Measurements from ENCODE around the gene LRCH4. TPM values are rescaled to one million over a fixed set of nuclear protein-coding genes. Genes with fewer than 3 reads are reported as not detected.
A peak's percentile ranks its signal among the peaks of the same experiment; 100 is the strongest.
"Not testable (repeated sequence)": the region's sequence is repeated elsewhere in the genome, so short reads cannot be mapped to it uniquely, and the experiment has no call there.

Gene LRCH4
- total and polyA plus RNA-seq, 2 experiments from 2014 or later, result 103 to 108 TPM

DNA sequence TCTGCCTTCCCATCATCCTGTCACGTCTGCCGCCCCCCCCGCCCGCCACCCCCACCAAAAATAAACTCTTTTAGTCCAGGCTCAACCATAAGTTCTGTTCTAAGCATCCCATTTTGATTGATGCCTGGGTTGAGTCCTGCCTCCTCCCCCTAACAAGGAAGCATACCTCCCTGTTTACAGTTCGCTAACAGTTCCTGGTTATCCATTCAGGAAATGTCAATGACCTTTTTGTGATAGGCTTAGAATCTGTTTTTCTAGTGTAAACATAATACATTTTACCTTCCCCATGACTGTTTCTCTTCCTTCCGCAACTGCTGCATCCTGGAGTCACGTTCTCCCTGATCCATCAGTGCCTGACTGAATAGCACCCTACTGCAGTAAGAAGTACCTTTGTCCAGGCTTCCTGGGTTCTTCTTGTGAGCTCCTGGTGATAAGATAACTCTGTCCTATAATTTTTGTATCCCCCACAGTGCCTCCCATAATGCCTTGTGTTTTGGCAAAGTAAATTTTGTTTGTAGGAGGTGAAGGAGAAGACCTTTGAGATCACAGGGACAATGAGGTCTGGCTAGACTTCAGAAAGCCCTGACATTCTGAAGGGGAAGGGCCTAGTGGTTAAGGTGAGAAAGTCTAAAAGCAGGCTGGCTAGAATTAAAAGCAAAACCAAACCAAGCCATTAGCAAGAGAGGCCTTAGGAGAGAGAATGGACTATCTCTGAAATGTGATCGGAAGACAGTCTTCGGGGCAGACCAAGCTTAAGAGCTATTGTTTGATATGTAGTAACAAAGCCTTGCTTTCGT is 39.6 kb downstream of the LRCH4 start:
- Histone ChIP-seq H3K27ac (peak overlapping the region; percentile 83), H3K4me3 (no peak overlapping the region)

DNA sequence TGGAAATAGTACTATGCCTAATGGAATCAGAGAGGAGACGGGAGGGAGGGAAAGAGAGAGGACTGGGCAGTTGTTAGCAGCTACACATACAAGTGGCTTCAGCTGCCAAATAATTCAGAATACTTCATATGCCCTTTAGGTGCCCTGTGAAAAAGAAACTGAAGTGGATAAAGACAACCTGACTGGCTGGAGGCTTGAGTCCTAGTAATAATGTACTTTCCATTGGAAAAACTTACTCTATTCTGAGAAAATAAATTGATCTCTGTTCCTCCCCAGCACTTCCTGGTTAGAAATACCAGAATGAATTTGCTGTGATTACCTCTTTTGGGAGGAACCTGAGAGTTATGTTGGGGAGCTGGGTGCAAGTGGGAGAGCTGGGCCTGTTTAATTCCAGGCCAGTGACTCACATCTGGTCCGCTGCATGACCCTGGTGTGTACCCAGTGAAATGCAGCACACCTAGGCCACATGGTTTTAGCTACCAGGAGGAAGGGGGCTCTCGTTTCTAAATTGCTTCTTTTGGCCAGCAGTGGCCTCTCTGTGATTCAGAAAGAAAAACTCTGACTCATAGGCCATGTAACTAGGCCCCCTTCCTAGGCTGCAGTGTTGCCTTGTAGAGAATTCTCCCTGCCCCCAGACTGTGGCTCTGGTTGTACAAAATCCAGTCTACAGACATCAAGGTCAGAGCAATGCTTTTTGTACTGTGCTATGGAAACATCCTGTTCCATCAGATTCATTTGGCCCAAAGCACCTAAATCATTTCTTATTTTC is 40.4 kb downstream of the LRCH4 start:
- Histone ChIP-seq H3K27me3 (no peaks in the 10 kb centered on the region), H3K9me3 (ENCODE audit: low read depth) (no peaks in the 10 kb centered on the region), H3K4me3 (no peak overlapping the region), H3K4me1 (ENCODE audit: low read depth) (peaks cover 30% of the 10 kb centered on the region), H3K36me3 (peaks cover 3% of the 10 kb centered on the region), H3K27ac (peak overlapping the region; percentile 83)
- TF ChIP-seq, protein P1, sequence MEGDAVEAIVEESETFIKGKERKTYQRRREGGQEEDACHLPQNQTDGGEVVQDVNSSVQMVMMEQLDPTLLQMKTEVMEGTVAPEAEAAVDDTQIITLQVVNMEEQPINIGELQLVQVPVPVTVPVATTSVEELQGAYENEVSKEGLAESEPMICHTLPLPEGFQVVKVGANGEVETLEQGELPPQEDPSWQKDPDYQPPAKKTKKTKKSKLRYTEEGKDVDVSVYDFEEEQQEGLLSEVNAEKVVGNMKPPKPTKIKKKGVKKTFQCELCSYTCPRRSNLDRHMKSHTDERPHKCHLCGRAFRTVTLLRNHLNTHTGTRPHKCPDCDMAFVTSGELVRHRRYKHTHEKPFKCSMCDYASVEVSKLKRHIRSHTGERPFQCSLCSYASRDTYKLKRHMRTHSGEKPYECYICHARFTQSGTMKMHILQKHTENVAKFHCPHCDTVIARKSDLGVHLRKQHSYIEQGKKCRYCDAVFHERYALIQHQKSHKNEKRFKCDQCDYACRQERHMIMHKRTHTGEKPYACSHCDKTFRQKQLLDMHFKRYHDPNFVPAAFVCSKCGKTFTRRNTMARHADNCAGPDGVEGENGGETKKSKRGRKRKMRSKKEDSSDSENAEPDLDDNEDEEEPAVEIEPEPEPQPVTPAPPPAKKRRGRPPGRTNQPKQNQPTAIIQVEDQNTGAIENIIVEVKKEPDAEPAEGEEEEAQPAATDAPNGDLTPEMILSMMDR (IDR thresholded peaks at IDR 0.05; ENCODE audit: low read depth, low read length), result peak; percentile 24
- DNase-seq (ENCODE audit: low read depth in 1 of 2, low spot score in 1 of 2), result peak; percentile 55 to 91

More for the DNA sequence above, 39.6 kb downstream of the LRCH4 start:
- DNase-seq (ENCODE audit: low read depth in 1 of 2, low spot score in 1 of 2), result no peak
- TF ChIP-seq, protein P1 (IDR thresholded peaks at IDR 0.05; ENCODE audit: low read depth, low read length), result no peak
- no peaks in the 10 kb centered on the region for H3K9me3 ChIP-seq (ENCODE audit: low read depth)
- peaks cover 30% of the 10 kb centered on the region for H3K4me1 ChIP-seq (ENCODE audit: low read depth)
- H3K27me3 ChIP-seq, result no peaks in the 10 kb centered on the region
- H3K36me3 ChIP-seq, result peaks cover 4% of the 10 kb centered on the region

GRCh38 chr7:100544967-100545359 is 41.0 kb downstream of the LRCH4 start:
- H3K4me1 ChIP-seq (ENCODE audit: low read depth), result peaks cover 30% of the 10 kb centered on the region
- no peaks in the 10 kb centered on the region for H3K27me3 ChIP-seq
- no peaks in the 10 kb centered on the region for H3K9me3 ChIP-seq (ENCODE audit: low read depth)
- TF ChIP-seq, protein P1 (IDR thresholded peaks at IDR 0.05; ENCODE audit: low read depth, low read length), result no peak
- H3K36me3 ChIP-seq, result no peaks in the 10 kb centered on the region
- peak overlapping the region; percentile 83 for H3K27ac ChIP-seq
- peak in 1 of 2 donors; percentile 47 for DNase-seq (ENCODE audit: low read depth in 1 of 2, low spot score in 1 of 2)
- H3K4me3 ChIP-seq, result no peak overlapping the region

- TF ChIP-seq, protein P1 (IDR thresholded peaks at IDR 0.05; ENCODE audit: low read depth, low read length), result no peak
- Histone ChIP-seq H3K9me3 (ENCODE audit: low read depth) (no peaks in the 10 kb centered on the region), H3K36me3 (no peaks in the 10 kb centered on the region), H3K4me1 (ENCODE audit: low read depth) (peaks cover 30% of the 10 kb centered on the region), H3K27ac (peak overlapping the region; percentile 83), H3K27me3 (no peaks in the 10 kb centered on the region), H3K4me3 (no peak overlapping the region)
- DNase-seq (ENCODE audit: low read depth in 1 of 2, low spot score in 1 of 2), result no peak
These were observed 41.5 kb downstream of the LRCH4 start for GRCh38 chr7:100544386-100544785.

GRCh38 chr7:100543586-100543985 is 42.3 kb downstream of the LRCH4 start:
- Histone ChIP-seq H3K9me3 (ENCODE audit: low read depth) (no peaks in the 10 kb centered on the region), H3K4me1 (ENCODE audit: low read depth) (peaks cover 30% of the 10 kb centered on the region), H3K27ac (no peak overlapping the region), H3K4me3 (no peak overlapping the region), H3K36me3 (no peaks in the 10 kb centered on the region), H3K27me3 (no peaks in the 10 kb centered on the region)
- DNase-seq (ENCODE audit: low read depth in 1 of 2, low spot score in 1 of 2), result no peak
- TF ChIP-seq, protein P1 (IDR thresholded peaks at IDR 0.05; ENCODE audit: low read depth, low read length), result no peak

DNA sequence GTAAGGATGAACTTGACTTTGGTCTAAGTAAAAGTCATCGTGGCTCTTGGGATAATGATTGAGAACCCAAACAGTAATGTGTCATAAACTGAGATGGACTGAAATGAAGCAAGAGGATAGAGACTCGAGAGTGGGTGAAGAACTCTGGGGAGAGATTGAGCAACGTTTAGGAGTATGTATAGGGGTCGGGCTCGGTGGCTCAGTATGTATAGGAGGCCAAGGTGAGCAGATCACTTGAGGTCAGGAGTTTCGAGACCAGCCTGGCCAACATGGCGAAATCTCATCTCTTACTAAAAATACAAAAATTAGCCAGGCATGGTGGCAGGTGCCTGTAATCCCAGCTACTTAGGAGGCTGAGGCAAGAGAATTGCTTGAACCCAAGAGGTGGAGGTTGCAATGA is 44.6 kb downstream of the LRCH4 start:
- H3K4me3 ChIP-seq, H3K27ac ChIP-seq: not testable (repeated sequence)

More for the DNA sequence above, 44.6 kb downstream of the LRCH4 start:
- not testable (repeated sequence) for DNase-seq (ENCODE audit: low read depth in 1 of 2, low spot score in 1 of 2); H3K27me3 ChIP-seq; H3K9me3 ChIP-seq (ENCODE audit: low read depth); H3K36me3 ChIP-seq
- peaks cover 20% of the 10 kb centered on the region for H3K4me1 ChIP-seq (ENCODE audit: low read depth)

All from cardiac muscle cell (in vitro differentiated cells and primary cell).